A673 (cell line): ENCODE results near the gene TMEM63A.

Experiments used
- EZH2 ChIP-seq: fragments of 200-600 bp; sonication (generic); IDR thresholded peaks from 2 replicates; pipeline ENCODE4 v1.6.1; 2017; ENCODE audit warnings: borderline replicate concordance, low read depth, mild to moderate bottlenecking, mixed read lengths, antibody characterized with exemption, low read length; ENCODE audit not compliant: poor library complexity, severe bottlenecking
- TF ChIP-seq, protein P1 (sequence below): fragments of 300-800, 200-600 bp; sonication (generic); conservative IDR thresholded peaks from 2 replicates; pipeline ENCODE4 v1.5.1; 2017; ENCODE audit warnings: low read depth, mild to moderate bottlenecking, antibody characterized with exemption, low read length, moderate library complexity, mixed read lengths

DNA sequence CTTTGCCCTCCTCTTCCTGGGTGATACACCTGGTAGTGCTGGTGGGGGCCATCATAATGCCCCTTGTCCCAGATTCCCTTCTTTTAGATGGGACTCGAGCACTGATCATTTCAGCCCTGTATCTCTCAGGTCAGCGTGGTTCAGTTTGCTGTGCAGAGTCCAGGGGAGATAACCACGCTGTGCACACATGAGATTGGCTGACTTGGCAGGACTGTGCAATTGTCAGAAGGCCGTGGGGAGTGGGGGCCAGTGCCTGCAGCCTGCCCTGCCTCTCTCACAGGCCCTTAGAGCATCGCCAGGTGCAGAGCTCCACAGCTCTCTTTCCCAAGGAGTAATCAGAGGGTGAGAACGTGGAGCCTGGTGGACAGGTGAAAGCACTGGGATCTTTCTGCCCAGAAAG lies 57.1 kb downstream of the TMEM63A start:
- TF ChIP-seq, protein P1, sequence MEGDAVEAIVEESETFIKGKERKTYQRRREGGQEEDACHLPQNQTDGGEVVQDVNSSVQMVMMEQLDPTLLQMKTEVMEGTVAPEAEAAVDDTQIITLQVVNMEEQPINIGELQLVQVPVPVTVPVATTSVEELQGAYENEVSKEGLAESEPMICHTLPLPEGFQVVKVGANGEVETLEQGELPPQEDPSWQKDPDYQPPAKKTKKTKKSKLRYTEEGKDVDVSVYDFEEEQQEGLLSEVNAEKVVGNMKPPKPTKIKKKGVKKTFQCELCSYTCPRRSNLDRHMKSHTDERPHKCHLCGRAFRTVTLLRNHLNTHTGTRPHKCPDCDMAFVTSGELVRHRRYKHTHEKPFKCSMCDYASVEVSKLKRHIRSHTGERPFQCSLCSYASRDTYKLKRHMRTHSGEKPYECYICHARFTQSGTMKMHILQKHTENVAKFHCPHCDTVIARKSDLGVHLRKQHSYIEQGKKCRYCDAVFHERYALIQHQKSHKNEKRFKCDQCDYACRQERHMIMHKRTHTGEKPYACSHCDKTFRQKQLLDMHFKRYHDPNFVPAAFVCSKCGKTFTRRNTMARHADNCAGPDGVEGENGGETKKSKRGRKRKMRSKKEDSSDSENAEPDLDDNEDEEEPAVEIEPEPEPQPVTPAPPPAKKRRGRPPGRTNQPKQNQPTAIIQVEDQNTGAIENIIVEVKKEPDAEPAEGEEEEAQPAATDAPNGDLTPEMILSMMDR: no peak
- no peak for TF ChIP-seq EZH2
